Osteoblast (primary cell): Measurements from ENCODE around the gene SEPHS1. TPM values are rescaled to one million over a fixed set of nuclear protein-coding genes. Genes with fewer than 3 reads are reported as not detected.

Experiments
- DNase-seq: peaks from one replicate; pipeline ENCODE4 v3.0.0; 2011; ENCODE audit warnings: low spot score, mixed read lengths; ENCODE audit not compliant: insufficient read length; ENCODE audit errors: missing footprints
- H2AFZ ChIP-seq: 2 replicates; pipeline ENCODE4 v1.6.0; 2011; ENCODE audit warnings: mild to moderate bottlenecking, low read length
- H3K27ac ChIP-seq: 2 replicates; pipeline ENCODE4 v1.5.1; 2011; ENCODE audit warnings: mild to moderate bottlenecking, low read depth, low read length, moderate library complexity
- H3K27me3 ChIP-seq: 2 replicates; pipeline ENCODE4 v1.6.0; 2012; ENCODE audit warnings: mild to moderate bottlenecking, control low read depth, inconsistent platforms, low read length, moderate library complexity; ENCODE audit not compliant: insufficient read depth
- H3K36me3 ChIP-seq: 2 replicates; pipeline ENCODE4 v1.5.1; 2011; ENCODE audit warnings: mild to moderate bottlenecking, low read length, control low read depth, moderate library complexity; ENCODE audit not compliant: insufficient read depth
- H3K4me1 ChIP-seq: 2 replicates; pipeline ENCODE4 v1.5.1; 2011; ENCODE audit warnings: mild to moderate bottlenecking, low read length, control low read depth, moderate library complexity; ENCODE audit not compliant: insufficient read depth
- H3K4me2 ChIP-seq: 2 replicates; pipeline ENCODE4 v1.6.0; 2011; ENCODE audit warnings: mild to moderate bottlenecking, low read length; ENCODE audit not compliant: insufficient read depth
- H3K4me3 ChIP-seq: fragments of 200-600 bp; sonication (generic); 3 replicates; pipeline ENCODE4 v1.5.1; 2012; ENCODE audit warnings: mild to moderate bottlenecking, low read length, inconsistent platforms; ENCODE audit not compliant: insufficient read depth
- H3K79me2 ChIP-seq: 2 replicates; pipeline ENCODE4 v1.6.0; 2012; ENCODE audit warnings: mild to moderate bottlenecking, low read length, control low read depth, inconsistent platforms; ENCODE audit not compliant: insufficient read depth
- H3K9me3 ChIP-seq: 2 replicates; pipeline ENCODE4 v1.5.1; 2011; ENCODE audit warnings: low read depth, low read length, control low read depth
- H4K20me1 ChIP-seq: 2 replicates; pipeline ENCODE4 v1.6.0; 2012; ENCODE audit warnings: mild to moderate bottlenecking, low read length, control low read depth; ENCODE audit not compliant: insufficient read depth
- total RNA-seq: library from RNA; depleted of rRNA; stranded (reverse); fragments of >200 nt; gene quantifications from 2 replicates; pipeline ENCODE4 v1.2.3, GENCODE V29; 2012
- TF ChIP-seq, protein P1 (sequence below): IDR thresholded peaks from 2 replicates; pipeline ENCODE4 v1.5.1; 2011; ENCODE audit warnings: mild to moderate bottlenecking, low read depth, low read length, moderate library complexity; ENCODE audit errors: extremely low read depth

SEPHS1 gene
- total RNA-seq, 1 donor: 31.1 TPM

DNA sequence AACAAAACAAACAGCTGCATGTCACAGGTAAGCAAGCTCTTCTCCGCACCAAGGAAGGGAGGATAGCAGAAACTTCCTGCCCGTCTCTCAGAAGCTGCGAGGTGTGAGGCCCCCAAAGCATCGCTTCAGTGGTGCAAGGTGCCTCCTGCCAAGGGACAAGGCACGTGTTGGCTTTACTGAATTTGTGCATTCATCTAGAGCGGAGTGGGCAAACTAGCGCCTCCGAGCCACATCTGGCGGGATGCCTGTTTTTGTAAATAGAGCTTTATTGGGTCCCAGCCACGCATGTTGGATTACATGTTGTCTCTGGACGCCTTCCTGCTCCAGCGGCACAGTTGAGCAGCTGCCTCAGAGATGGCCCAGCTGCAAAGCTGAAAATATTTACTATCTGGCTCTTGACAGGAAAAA lies 75.9 kb downstream of the SEPHS1 start:
- peak overlapping the region; percentile 81 for H3K4me2 ChIP-seq
- TF ChIP-seq, protein P1, sequence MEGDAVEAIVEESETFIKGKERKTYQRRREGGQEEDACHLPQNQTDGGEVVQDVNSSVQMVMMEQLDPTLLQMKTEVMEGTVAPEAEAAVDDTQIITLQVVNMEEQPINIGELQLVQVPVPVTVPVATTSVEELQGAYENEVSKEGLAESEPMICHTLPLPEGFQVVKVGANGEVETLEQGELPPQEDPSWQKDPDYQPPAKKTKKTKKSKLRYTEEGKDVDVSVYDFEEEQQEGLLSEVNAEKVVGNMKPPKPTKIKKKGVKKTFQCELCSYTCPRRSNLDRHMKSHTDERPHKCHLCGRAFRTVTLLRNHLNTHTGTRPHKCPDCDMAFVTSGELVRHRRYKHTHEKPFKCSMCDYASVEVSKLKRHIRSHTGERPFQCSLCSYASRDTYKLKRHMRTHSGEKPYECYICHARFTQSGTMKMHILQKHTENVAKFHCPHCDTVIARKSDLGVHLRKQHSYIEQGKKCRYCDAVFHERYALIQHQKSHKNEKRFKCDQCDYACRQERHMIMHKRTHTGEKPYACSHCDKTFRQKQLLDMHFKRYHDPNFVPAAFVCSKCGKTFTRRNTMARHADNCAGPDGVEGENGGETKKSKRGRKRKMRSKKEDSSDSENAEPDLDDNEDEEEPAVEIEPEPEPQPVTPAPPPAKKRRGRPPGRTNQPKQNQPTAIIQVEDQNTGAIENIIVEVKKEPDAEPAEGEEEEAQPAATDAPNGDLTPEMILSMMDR: no peak
- peak; percentile 79 for DNase-seq

DNA sequence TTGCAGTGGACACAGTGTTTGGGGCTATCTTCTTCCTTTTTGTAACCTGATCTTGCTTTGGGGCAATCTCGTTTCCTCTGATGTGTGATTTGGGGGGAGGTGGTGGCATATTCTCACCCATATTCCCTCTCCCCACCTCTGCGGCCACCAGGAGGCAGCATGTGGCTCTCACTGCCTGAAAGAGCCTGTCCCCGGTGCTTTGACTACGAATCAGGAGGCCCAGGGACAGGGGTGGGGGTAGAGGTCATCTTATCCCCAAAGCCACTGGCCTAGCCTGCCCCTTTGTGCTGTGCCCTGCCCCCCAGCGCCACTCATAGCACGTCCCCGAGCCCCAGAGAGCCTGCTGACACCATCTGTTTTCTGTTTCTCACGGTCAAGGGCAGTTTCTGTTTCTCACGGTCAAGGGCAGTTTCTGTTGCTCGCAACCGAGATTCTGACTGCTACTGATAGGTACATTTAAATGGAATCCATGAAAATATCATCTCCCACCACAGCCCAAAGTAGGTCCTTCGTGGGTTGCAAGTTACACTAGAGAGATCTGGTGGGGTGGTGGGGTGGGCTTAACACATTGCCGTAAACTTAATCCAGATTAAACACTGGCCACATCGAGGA lies 76.4 kb downstream of the SEPHS1 start:
- TF ChIP-seq, protein P1: peak; percentile 57
- Histone ChIP-seq H3K4me3 (peak overlapping the region; percentile 54), H3K9me3 (no peaks in the 10 kb centered on the region), H3K36me3 (no peaks in the 10 kb centered on the region), H3K79me2 (no peaks in the 10 kb centered on the region), H3K27me3 (no peaks in the 10 kb centered on the region), H3K4me2 (peak overlapping the region; percentile 81), H3K27ac (no peak overlapping the region), H3K4me1 (peaks cover 14% of the 10 kb centered on the region), H4K20me1 (no peaks in the 10 kb centered on the region), H2AFZ (peak overlapping the region; percentile 45)
- DNase-seq: peak; percentile 66

More for the DNA sequence above, 75.9 kb downstream of the SEPHS1 start:
- Histone ChIP-seq H3K4me1 (peaks cover 14% of the 10 kb centered on the region), H3K4me3 (peak overlapping the region; percentile 54), H4K20me1 (no peaks in the 10 kb centered on the region), H3K79me2 (no peaks in the 10 kb centered on the region), H3K27ac (no peak overlapping the region), H2AFZ (peak overlapping the region; percentile 45), H3K36me3 (no peaks in the 10 kb centered on the region), H3K27me3 (no peaks in the 10 kb centered on the region), H3K9me3 (no peaks in the 10 kb centered on the region)

DNA sequence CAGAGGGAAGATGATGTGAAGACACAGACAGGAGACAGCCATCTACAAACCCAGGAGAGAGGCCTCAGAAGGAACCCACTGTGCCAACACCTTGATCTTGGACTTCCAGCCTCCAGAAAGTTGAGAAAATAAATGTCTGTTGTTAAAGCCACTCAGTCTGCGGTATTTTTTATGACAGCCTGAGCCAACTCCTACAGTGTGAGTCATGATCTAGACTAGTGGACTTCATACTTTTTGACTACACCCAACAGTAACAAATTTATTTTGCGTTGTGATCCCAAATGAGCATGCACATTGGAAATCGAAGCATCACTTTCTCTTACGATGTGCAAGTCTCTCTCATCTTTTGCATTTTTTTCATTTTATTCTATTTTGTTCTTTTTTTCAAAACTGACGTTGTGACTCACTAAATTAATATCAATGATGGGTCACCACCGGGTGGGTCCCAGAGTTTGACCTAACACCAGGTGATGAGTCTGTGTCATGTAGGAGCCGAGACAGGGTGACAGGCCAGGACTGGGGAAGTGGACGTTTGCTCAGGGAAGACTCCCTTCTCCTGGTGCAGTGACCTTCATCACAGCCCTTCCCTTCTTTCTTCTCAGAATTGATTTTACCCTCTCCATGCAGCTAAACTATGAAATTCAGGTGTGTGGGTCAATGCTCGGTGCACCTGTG lies 77.1 kb downstream of the SEPHS1 start:
- Histone ChIP-seq H3K4me2 (peak overlapping the region; percentile 81), H3K27ac (no peak overlapping the region), H3K4me1 (peaks cover 14% of the 10 kb centered on the region), H4K20me1 (no peaks in the 10 kb centered on the region), H3K9me3 (no peaks in the 10 kb centered on the region), H2AFZ (no peak overlapping the region), H3K79me2 (no peaks in the 10 kb centered on the region), H3K36me3 (no peaks in the 10 kb centered on the region), H3K4me3 (no peak overlapping the region), H3K27me3 (no peaks in the 10 kb centered on the region)
- TF ChIP-seq, protein P1: no peak
- DNase-seq: peak; percentile 90

DNA sequence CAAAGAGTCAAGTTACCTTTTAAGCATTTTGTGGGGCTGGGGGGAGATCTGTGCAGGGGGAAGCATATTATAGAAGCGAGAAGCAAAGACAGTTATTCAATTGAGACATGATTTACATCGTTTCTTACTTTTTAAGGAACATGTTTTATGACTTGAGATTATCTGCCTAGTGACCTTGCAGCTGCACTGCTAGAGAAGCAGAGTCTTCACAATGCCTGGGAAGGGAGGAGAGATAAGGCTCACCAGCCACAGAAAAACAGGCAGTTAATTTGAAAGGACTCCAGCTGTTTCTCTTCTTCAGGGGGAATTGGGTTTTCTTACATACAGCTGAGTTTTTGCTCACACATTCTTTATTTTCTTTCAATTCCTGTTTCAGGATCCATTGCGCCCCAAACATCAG lies 79.3 kb downstream of the SEPHS1 start:
- Histone ChIP-seq H4K20me1 (no peaks in the 10 kb centered on the region), H3K27me3 (peaks cover 11% of the 10 kb centered on the region), H3K4me3 (no peak overlapping the region), H3K4me2 (no peak overlapping the region), H3K27ac (no peak overlapping the region), H3K4me1 (peaks cover 14% of the 10 kb centered on the region), H3K36me3 (no peaks in the 10 kb centered on the region), H3K79me2 (no peaks in the 10 kb centered on the region), H3K9me3 (no peaks in the 10 kb centered on the region), H2AFZ (no peak overlapping the region)
- TF ChIP-seq, protein P1: no peak
- DNase-seq: no peak
